H1 (cell line): ENCODE data around the gene TRAPPC2L. TPM values are rescaled to one million over a fixed set of nuclear protein-coding genes. Genes with fewer than 3 reads are reported as not detected.

Source experiments
- FOSL1 ChIP-seq: IDR thresholded peaks from 2 replicates; pipeline ENCODE4 v1.6.1; 2011; ENCODE audit warnings: mild to moderate bottlenecking, low read depth, low read length, moderate library complexity; ENCODE audit not compliant: insufficient read depth
- KDM4A ChIP-seq: IDR thresholded peaks from one replicate; pipeline ENCODE4 v1.7.1; 2012; ENCODE audit warnings: low read depth, mild to moderate bottlenecking, moderate library complexity, low read length, inconsistent platforms; ENCODE audit not compliant: severe bottlenecking
- PHF8 ChIP-seq: fragments of 200-600 bp; sonication (generic); conservative IDR thresholded peaks from 2 replicates; pipeline ENCODE4 v1.7.1; 2012; ENCODE audit warnings: low read depth, mild to moderate bottlenecking, inconsistent platforms, low read length, moderate library complexity
- RNF2 ChIP-seq: fragments of 200-900, 300-1000 bp; sonication (generic); IDR thresholded peaks from 2 replicates; pipeline ENCODE4 v1.7.1; 2016; ENCODE audit warnings: borderline replicate concordance, low read depth, mild to moderate bottlenecking, antibody characterized with exemption, low read length; ENCODE audit not compliant: poor library complexity, severe bottlenecking; ENCODE audit errors: missing control alignments
- SP4 ChIP-seq: IDR thresholded peaks from 2 replicates; pipeline ENCODE4 v1.6.1; 2012; ENCODE audit warnings: low read length, inconsistent platforms
- TAF1 ChIP-seq: IDR thresholded peaks from 2 replicates; pipeline ENCODE4 v1.6.1; 2011; ENCODE audit warnings: mild to moderate bottlenecking, low read depth, low read length
- polyA plus RNA-seq, 7 experiments: library from polyadenylated mRNA; depleted of rRNA in 3 of 7; stranded (reverse) in 5 of 7; unstranded in 2 of 7; fragments of >200 nt in 5 of 7; fragments of 200-250 nt in 2 of 7; gene quantifications; 1 replicate in 5 of 7; 2 replicates in 1 of 7; 4 replicates in 1 of 7; pipeline versions ENCODE4 v1.2.1 to v1.2.3, GENCODE V29; 2011 to 2013; ENCODE audit warnings: missing spikeins in 2 of 7, mixed read lengths in 2 of 7
- total RNA-seq: library from RNA; stranded (reverse); fragmentation: NEBNext Ultra II Directional; extraction: Animal tissue kit (Norgen Biotek cat#: 25700); gene quantifications from 2 replicates; pipeline ENCODE4 v1.2.1, GENCODE V29; 2021
- TF ChIP-seq, protein P1 (sequence below), 3 experiments: IDR thresholded peaks; 1 replicate in 2 of 3; 2 replicates in 1 of 3; pipeline versions ENCODE4 v1.5.1 to v1.6.1; 2011; ENCODE audit warnings: low read length in 3 of 3, mild to moderate bottlenecking in 3 of 3, inconsistent platforms in 2 of 3, low read depth in 1 of 3, moderate library complexity in 1 of 3; ENCODE audit not compliant: insufficient read depth in 1 of 3; ENCODE audit errors: control extremely low read depth in 1 of 3
- TF ChIP-seq, protein P2 (sequence below): IDR thresholded peaks from 2 replicates; pipeline ENCODE4 v1.6.1; 2012; ENCODE audit warnings: inconsistent platforms

TRAPPC2L gene
- total and polyA plus RNA-seq, 2 of the 8 experiments (the other 6 are each of a cell fraction or from before 2014, with no cell fraction given), result 98.7 to 133 TPM

DNA sequence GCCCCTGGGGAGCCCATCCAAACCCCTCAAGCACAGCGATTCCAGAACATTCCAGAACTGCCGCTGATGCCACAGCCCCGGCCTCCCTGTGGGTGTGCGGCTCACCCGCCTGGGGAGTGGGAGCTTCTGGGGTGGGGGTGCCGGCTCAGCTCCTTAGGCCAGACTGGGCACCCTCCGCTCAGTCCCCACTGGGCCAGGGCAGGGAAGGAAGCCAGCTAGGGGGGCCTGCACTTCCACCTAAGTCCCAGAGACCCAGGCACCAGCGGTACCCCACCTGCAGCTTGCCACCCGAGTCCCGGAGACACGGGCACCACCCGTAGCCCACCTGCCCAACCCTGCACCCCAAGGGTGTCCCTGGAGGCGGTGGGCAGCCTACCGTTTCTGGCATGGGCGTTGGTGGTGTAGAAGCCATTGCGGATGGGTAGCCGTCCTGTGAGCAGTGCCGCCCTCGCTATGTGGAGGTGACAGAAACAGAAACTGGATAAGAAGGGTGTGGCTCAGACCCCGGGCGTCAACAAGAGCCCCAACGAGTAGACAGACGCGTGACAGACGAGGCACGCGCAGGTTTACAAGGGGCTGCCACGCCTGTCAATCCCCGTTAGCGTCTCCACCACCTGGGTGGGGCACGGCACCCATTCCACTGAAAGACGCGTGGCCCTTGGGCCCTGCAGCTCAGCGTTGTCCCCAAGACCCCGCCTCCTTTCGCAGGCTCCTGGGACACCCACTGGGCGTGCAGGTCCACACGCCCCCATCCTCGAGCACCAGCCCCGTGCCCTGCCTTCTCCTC is 15.2 kb upstream of the TRAPPC2L start (continued):
- TF ChIP-seq FOSL1, result no peak
- TF ChIP-seq TAF1, result no peak
- TF ChIP-seq KDM4A, result no peak
- TF ChIP-seq RNF2, result no peak
- no peak for TF ChIP-seq SP4
- TF ChIP-seq, protein P1, sequence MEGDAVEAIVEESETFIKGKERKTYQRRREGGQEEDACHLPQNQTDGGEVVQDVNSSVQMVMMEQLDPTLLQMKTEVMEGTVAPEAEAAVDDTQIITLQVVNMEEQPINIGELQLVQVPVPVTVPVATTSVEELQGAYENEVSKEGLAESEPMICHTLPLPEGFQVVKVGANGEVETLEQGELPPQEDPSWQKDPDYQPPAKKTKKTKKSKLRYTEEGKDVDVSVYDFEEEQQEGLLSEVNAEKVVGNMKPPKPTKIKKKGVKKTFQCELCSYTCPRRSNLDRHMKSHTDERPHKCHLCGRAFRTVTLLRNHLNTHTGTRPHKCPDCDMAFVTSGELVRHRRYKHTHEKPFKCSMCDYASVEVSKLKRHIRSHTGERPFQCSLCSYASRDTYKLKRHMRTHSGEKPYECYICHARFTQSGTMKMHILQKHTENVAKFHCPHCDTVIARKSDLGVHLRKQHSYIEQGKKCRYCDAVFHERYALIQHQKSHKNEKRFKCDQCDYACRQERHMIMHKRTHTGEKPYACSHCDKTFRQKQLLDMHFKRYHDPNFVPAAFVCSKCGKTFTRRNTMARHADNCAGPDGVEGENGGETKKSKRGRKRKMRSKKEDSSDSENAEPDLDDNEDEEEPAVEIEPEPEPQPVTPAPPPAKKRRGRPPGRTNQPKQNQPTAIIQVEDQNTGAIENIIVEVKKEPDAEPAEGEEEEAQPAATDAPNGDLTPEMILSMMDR (IDR thresholded peaks at IDR 0.05; ENCODE audit: control extremely low read depth in 1 of 3, insufficient read depth in 1 of 3, low read depth in 1 of 3, low read length in 3 of 3), result no peak
- no peak for TF ChIP-seq PHF8
- TF ChIP-seq, protein P2, sequence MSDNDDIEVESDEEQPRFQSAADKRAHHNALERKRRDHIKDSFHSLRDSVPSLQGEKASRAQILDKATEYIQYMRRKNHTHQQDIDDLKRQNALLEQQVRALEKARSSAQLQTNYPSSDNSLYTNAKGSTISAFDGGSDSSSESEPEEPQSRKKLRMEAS, result no peak
